SK-N-MC (cell line): ENCODE measurements around the gene SUSD2.
"Not testable (repeated sequence)": the region's sequence is repeated elsewhere in the genome, so short reads cannot be mapped to it uniquely, and the experiment has no call there.

ENCODE experiments used
- DNase-seq: peaks from one replicate; pipeline ENCODE4 v3.0.0-alpha.2; 2011; ENCODE audit warnings: low read depth, low spot score
- H3K27ac ChIP-seq: fragments of 200-600 bp; sonication (generic); 2 replicates; pipeline ENCODE4 v1.5.1; 2016; ENCODE audit warnings: mixed run types
- H3K36me3 ChIP-seq: fragments of 200-600 bp; sonication (generic); 2 replicates; pipeline ENCODE4 v1.6.1; 2017; ENCODE audit warnings: antibody characterized with exemption, low read length, mixed read lengths; ENCODE audit not compliant: insufficient read depth
- H3K4me3 ChIP-seq: fragments of 200-600 bp; sonication (generic); 2 replicates; pipeline ENCODE4 v1.5.1; 2016
- H3K9ac ChIP-seq: fragments of 200-600 bp; sonication (generic); 2 replicates; pipeline ENCODE4 v1.8.0; 2017; ENCODE audit warnings: mixed run types, mixed read lengths; ENCODE audit not compliant: insufficient read length
- H3K9me3 ChIP-seq: fragments of 200-600 bp; sonication (generic); 2 replicates; pipeline ENCODE4 v1.6.1; 2017; ENCODE audit warnings: low read depth, mild to moderate bottlenecking, antibody characterized with exemption, low read length, moderate library complexity, mixed read lengths
- EZH2 ChIP-seq: fragments of 200-600 bp; sonication (generic); IDR thresholded peaks from one replicate; pipeline ENCODE4 v1.6.1; 2017; ENCODE audit warnings: antibody characterized with exemption
- FOXP2 ChIP-seq: optimal IDR thresholded peaks from 2 replicates; pipeline ENCODE3; 2011; ENCODE audit warnings: mild to moderate bottlenecking, moderate library complexity; ENCODE audit not compliant: insufficient read depth; ENCODE audit errors: extremely low read length, control extremely low read depth
- POLR2AphosphoS5 ChIP-seq: IDR thresholded peaks from 2 replicates; pipeline ENCODE4 v1.6.1; 2012; ENCODE audit warnings: mild to moderate bottlenecking, low read depth, low read length, borderline replicate concordance

Gene SUSD2

GRCh38 chr22:24236656-24237055 is 55.4 kb downstream of the SUSD2 start:
- no peak overlapping the region for H3K4me3 ChIP-seq
- DNase-seq, result no peak
- no peak overlapping the region for H3K27ac ChIP-seq
- no peaks in the 10 kb centered on the region for H3K36me3 ChIP-seq
- no peaks in the 10 kb centered on the region for H3K9me3 ChIP-seq
- TF ChIP-seq EZH2 (no peak), POLR2AphosphoS5 (no peak), FOXP2 (no peak)
- H3K9ac ChIP-seq, result no peak overlapping the region

- not testable (repeated sequence) for H3K4me3 ChIP-seq, H3K9me3 ChIP-seq, DNase-seq, H3K27ac ChIP-seq, H3K36me3 ChIP-seq, H3K9ac ChIP-seq
Observed at GRCh38 chr22:24238101-24238694, 56.9 kb downstream of the SUSD2 start.
